GM19452 (cell line): ENCODE results near the gene DOP1A.

Experiments
- ATAC-seq: cut with Tn5 transposase; IDR thresholded peaks from one replicate; pipeline ENCODE4 v1.9.1; 2021; ENCODE audit not compliant: unreplicated experiment

DOP1A gene

DNA sequence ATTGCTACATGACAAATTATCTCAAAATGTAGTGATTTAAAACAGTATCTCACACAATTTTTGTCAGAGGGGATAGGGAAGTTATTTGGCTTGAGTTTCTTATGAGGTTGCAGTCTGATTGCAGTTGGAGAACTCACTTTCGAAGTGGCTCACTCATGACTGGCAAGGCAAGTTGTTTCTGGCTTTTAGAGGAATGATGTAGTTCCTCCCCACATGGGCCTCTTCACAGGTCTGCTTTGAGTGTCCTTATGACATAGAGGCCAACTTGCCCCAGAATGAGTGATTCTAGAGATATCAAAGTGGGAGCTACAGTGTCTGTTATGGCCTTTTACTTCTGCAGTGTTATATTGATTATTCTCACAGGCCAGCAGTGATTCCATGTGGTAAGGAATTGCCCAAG is 6.1 kb downstream of the DOP1A start:
- ATAC-seq = no peak

GRCh38 chr6:83083476-83083875 is 16.0 kb downstream of the DOP1A start:
- no peak for ATAC-seq

- ATAC-seq = peak; percentile 97
Observed at GRCh38 chr6:83086751-83087150, 19.3 kb downstream of the DOP1A start.

DNA sequence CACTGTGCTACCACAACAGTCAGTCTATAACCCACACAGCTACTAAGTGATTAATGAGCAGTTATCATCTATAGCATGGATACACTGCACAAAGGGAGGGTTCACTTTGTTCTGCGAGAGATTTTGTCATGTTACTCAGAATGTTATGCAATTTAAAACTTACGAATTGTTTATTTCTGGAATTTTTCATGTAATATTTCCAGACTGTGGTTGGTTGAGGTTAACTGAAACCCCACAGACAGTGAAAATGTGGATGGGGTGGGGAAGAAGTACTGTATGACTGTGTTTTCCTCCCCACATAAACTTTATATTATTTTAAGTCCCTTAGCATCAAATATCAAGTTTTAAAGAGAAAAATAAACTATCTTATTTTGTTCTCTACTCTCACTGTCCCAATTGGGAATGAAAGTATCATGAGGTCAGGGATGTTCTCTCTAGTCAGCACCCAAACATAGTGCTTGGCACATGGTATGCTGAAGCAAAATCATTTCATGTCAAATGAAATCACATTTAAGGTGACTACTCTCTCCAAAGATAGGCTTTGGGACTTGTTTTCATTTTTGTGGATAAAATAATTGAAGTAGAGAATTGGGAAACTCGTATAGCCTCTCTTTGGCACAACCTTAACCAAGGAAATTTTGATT is 25.4 kb downstream of the DOP1A start:
- ATAC-seq = no peak

DNA sequence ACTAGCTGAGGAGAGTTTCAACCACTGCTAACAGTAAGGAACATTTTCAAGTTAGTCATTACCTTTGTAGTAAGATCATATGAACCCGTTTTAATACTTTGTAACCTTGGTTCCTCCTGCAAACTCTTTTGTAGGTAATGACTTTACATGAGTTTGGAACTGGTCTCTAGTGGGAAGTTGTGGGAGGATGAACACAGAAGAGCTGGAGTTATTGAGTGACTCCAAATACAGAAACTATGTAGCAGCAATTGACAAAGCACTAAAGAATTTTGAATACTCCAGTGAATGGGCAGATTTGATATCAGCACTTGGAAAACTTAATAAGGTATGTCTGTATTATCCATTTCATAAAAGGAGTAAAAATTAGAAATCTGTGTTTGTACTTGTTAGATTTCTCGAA is 29.3 kb downstream of the DOP1A start:
- no peak for ATAC-seq

- no peak for ATAC-seq
Observed at GRCh38 chr6:83097204-83097603, 29.7 kb downstream of the DOP1A start.

DNA sequence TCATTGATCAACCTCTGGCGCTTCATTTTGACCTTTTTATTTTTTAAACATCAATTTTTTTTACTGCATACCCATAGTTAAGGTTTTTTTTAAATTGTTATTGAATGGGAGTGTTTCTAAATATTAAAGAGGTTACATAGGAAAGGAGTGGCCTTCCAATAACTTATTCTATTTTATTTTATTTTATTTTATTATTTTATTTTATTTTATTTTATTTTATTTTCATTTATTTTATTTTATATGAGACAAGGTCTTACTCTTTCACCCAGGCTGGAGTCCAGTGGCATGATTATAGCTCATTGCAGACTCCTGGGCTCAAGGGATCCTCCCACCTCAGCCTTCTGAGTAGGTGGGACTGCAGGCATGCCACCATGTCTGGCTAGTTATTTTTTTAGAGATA is 30.2 kb downstream of the DOP1A start:
- ATAC-seq = no peak

DNA sequence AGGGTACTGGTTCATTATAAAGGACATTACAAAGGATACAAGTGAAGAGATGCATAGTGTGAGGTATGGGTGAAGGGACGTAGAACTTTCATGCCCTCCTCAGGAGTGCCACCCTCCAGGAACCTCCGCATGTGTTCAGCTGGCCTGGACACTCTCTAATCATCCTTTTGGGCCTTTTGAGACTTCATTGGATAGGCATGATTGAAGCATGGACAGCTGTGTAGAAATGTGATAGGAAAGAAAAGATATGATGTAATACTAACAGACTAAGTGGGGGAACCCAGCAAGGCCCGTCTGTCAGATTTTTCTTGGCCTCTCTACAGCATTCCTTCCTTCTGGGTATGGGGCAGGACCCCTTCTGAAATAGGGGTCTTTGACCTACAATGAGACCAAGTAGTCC is 31.1 kb downstream of the DOP1A start:
- no peak for ATAC-seq

- ATAC-seq = no peak
Observed at GRCh38 chr6:83108378-83108777, 40.9 kb downstream of the DOP1A start.

- no peak for ATAC-seq
Observed at GRCh38 chr6:83113258-83113657, 45.8 kb downstream of the DOP1A start.

DNA sequence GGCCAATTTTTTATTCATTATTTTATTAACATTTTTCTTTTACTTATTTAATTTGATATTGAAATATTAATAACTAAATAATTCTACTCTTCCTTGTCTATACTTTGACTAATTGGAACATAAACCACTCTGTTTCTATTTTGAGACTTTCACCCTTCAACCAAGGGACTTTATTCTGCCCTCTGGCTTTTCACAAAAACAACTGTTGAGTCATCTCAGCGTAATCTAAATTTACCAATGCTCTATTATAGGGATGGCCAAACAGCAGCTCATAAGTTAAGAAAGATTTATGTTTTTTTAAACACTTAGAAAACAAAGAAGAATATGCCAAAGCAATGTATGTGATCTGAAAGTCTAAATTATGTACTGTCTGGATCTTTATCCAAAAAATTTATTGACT is 46.7 kb downstream of the DOP1A start:
- no peak for ATAC-seq

DNA sequence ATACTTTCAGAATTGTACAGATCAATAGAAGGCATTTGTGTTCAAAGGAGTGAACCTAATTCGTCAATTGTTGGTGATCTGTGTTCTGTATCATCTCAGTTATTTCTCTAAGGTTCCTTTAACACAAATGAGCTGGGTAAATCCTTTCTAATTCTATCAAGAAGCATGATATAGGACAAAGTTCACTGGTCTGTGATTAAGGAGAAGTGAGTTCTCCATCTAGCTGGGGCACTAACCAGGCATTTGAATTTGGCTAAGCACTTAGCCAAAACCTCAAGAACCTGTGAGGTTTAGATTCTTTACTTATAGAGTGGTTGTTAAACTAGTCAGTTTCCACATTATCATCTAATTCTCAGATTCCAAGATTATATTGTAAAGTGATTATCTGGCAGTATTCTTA is 50.3 kb downstream of the DOP1A start:
- no peak for ATAC-seq

- ATAC-seq = no peak
Observed at GRCh38 chr6:83119742-83120300, 52.4 kb downstream of the DOP1A start.

GRCh38 chr6:83124553-83124952 is 57.1 kb downstream of the DOP1A start:
- ATAC-seq = no peak

DNA sequence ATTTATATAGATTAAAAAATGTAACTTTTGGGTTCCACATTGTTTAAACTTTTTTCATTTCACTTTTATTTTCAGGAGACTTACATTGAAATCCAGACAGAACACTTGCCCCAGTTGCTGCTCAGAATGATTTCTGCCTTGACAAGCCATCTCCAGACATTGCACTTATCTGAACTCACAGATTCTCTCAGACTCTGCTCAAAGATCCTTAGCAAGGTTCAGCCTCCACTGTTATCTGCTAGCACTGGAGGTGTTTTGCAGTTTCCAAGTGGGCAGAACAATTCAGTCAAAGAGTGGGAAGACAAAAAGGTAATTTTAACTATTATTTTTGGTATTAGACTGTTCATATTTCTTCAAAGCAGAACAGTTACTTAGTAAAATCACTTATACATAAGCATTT is 58.0 kb downstream of the DOP1A start:
- ATAC-seq = no peak

DNA sequence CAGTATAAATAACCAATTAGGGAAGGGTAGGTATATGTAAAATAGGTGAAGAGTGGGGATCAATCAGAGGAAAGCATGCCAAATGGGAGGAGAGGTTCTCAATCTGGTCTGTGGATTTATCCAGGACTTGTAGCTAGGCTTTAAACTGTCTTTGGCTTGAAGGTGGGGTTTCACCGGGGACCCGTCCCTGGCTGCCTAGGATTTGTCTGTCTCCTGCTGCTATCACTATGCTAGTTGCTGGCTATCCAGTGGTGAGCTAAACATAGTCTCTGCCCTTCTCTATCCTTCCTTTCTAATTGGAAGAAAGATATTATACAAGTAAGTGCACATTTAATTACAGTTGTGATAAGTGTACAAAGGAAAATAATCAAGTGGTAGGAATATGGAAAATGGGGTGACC is 58.8 kb downstream of the DOP1A start:
- ATAC-seq = no peak

- no peak for ATAC-seq
Observed at GRCh38 chr6:83126807-83127206, 59.3 kb downstream of the DOP1A start.

- no peak for ATAC-seq
Observed at GRCh38 chr6:83127258-83127657, 59.8 kb downstream of the DOP1A start.

- ATAC-seq = no peak
Observed at GRCh38 chr6:83127976-83128375, 60.5 kb downstream of the DOP1A start.

GRCh38 chr6:83132121-83132520 is 64.7 kb downstream of the DOP1A start:
- ATAC-seq = no peak

DNA sequence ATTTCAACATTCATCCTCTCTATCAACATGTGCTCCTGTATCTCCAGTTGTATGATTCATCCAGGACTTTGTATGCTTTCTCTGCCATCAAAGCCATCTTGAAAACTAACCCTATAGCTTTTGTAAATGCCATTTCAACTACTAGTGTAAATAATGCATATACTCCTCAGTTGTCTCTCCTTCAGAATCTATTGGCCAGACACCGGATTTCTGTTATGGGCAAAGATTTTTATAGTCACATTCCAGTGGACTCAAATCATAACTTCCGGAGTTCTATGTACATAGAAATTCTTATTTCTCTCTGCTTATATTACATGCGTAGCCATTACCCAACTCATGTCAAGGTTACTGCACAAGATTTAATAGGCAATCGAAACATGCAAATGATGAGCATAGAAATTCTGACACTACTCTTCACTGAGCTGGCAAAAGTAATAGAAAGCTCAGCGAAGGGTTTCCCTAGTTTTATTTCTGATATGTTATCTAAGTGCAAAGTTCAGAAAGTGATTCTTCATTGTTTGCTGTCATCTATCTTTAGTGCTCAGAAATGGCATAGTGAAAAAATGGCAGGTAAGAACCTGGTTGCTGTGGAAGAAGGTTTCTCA is 70.7 kb downstream of the DOP1A start:
- no peak for ATAC-seq

DNA sequence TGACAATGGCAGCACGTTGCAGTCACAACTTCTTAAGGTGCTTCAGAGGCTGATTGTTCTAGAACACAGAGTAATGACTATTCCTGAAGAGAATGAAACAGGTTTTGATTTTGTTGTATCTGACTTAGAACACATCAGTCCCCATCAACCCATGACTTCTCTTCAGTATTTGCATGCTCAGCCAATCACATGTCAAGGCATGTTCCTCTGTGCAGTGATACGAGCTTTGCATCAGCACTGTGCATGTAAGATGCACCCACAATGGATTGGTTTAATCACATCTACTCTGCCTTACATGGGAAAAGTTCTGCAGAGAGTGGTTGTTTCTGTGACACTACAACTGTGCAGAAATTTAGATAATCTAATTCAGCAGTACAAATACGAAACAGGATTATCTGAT is 71.3 kb downstream of the DOP1A start:
- no peak for ATAC-seq

DNA sequence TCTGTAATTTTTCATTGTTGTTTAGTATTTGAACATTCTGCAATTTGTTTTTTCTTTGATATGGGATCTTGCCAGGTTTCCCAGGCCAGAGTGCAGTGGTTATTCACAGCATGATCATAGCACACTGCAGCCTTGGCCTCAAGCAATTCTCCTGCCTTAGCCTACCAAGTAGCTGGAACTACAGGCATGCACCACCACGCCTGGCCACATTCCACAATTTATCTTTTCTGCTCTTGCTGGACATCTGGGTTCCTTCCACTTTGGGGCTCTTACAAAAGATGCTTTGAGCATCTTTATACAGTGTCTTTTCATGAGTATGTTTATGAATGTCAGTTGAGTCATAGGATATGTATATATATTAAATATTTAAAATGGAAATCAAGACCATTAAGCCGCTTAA is 83.6 kb downstream of the DOP1A start:
- ATAC-seq = no peak
